RWPE2 (cell line): ENCODE measurements around the gene ZNF410.
"Not testable (repeated sequence)": the region's sequence is repeated elsewhere in the genome, so short reads cannot be mapped to it uniquely, and the experiment has no call there.

ENCODE experiments used
- ATAC-seq: fragments of 200-7000 bp; cut with Tn5 transposase; 3 replicates; pipeline ENCODE4 v1.9.1; 2021; ENCODE audit warnings: low read depth
- DNase-seq: peaks from one replicate; pipeline ENCODE4 v3.0.0-alpha.2; 2020; ENCODE audit warnings: low spot score
- H3K27ac ChIP-seq: fragments of 450-650 bp; 2 replicates; pipeline ENCODE4 v1.5.1; 2017; ENCODE audit warnings: mild to moderate bottlenecking; ENCODE audit not compliant: poor library complexity, severe bottlenecking
- H3K27me3 ChIP-seq: fragments of 250-450 bp; sonication (Bioruptor Pico); 2 replicates; pipeline ENCODE4 v1.5.1; 2021; ENCODE audit warnings: mild to moderate bottlenecking, moderate library complexity; ENCODE audit not compliant: insufficient read depth, poor library complexity, severe bottlenecking
- H3K36me3 ChIP-seq: fragments of 250-450 bp; sonication (Bioruptor Pico); 2 replicates; pipeline ENCODE4 v1.5.1; 2020; ENCODE audit warnings: low read depth, mild to moderate bottlenecking, moderate library complexity
- H3K4me1 ChIP-seq: fragments of 250-450 bp; sonication (Bioruptor Pico); 2 replicates; pipeline ENCODE4 v1.5.1; 2021; ENCODE audit warnings: mild to moderate bottlenecking, moderate library complexity; ENCODE audit not compliant: insufficient read depth, poor library complexity, severe bottlenecking
- H3K4me3 ChIP-seq: fragments of 250-450 bp; sonication (Bioruptor Pico); 2 replicates; pipeline ENCODE4 v1.5.1; 2021; ENCODE audit warnings: mild to moderate bottlenecking, moderate library complexity; ENCODE audit not compliant: severe bottlenecking
- H3K9me3 ChIP-seq: fragments of 250-450 bp; sonication (Bioruptor Pico); 2 replicates; pipeline ENCODE4 v1.5.1; 2021; ENCODE audit warnings: mild to moderate bottlenecking, moderate library complexity; ENCODE audit not compliant: severe bottlenecking
- CTCF ChIP-seq: fragments of 450-650 bp; IDR thresholded peaks from one replicate; pipeline ENCODE4 v1.5.1; 2017; ENCODE audit warnings: mild to moderate bottlenecking, moderate library complexity; ENCODE audit not compliant: poor library complexity, severe bottlenecking

ZNF410 gene

GRCh38 chr14:73916324-73916723, 29.7 kb downstream of the ZNF410 start:
- no peak for DNase-seq
- Histone ChIP-seq H3K4me1 (peaks cover 6% of the 10 kb centered on the region), H3K36me3 (peaks cover 86% of the 10 kb centered on the region), H3K27me3 (no peaks in the 10 kb centered on the region), H3K27ac (no peak overlapping the region), H3K9me3 (no peaks in the 10 kb centered on the region), H3K4me3 (no peak overlapping the region)
- no peak for TF ChIP-seq CTCF
- no peak for ATAC-seq

GRCh38 chr14:73919457-73919856, 32.8 kb downstream of the ZNF410 start:
- H3K4me3 ChIP-seq, ATAC-seq, H3K4me1 ChIP-seq, H3K27me3 ChIP-seq, H3K27ac ChIP-seq, H3K9me3 ChIP-seq, DNase-seq: not testable (repeated sequence)
- peaks cover 87% of the 10 kb centered on the region for H3K36me3 ChIP-seq

GRCh38 chr14:73924337-73924736, 37.7 kb downstream of the ZNF410 start:
- Histone ChIP-seq H3K4me1 (no peaks in the 10 kb centered on the region), H3K4me3 (no peak overlapping the region), H3K27ac (no peak overlapping the region), H3K27me3 (no peaks in the 10 kb centered on the region), H3K9me3 (no peaks in the 10 kb centered on the region), H3K36me3 (peaks cover 100% of the 10 kb centered on the region)
- ATAC-seq (no peak), DNase-seq (no peak)
- no peak for TF ChIP-seq CTCF

GRCh38 chr14:73935666-73936065, 49.0 kb downstream of the ZNF410 start:
- DNase-seq, result no peak
- TF ChIP-seq CTCF, result peak; percentile 36
- H3K4me3 ChIP-seq, result no peak overlapping the region
- peaks cover 63% of the 10 kb centered on the region for H3K36me3 ChIP-seq
- H3K9me3 ChIP-seq, result no peaks in the 10 kb centered on the region
- no peaks in the 10 kb centered on the region for H3K4me1 ChIP-seq
- no peak overlapping the region for H3K27ac ChIP-seq
- ATAC-seq, result peak; percentile 56; the same call in 2 of the 3 replicates
- no peaks in the 10 kb centered on the region for H3K27me3 ChIP-seq

- no peak overlapping the region for H3K4me3 ChIP-seq
- H3K4me1 ChIP-seq, result no peaks in the 10 kb centered on the region
- H3K27me3 ChIP-seq, result no peaks in the 10 kb centered on the region
- H3K27ac ChIP-seq, result no peak overlapping the region
- TF ChIP-seq CTCF, result no peak
- ATAC-seq, result no peak
- H3K9me3 ChIP-seq, result no peaks in the 10 kb centered on the region
- H3K36me3 ChIP-seq, result peaks cover 54% of the 10 kb centered on the region
- DNase-seq, result no peak
Observed at GRCh38 chr14:73936548-73936947, 49.9 kb downstream of the ZNF410 start.
